ENCODE measurements around the gene NEK9.

- peak in 2 of 3 donors; percentile 62 to 88 for TF ChIP-seq POLR2AphosphoS5 (IDR thresholded peaks at IDR 0.05)
- TF ChIP-seq CTCF (IDR thresholded peaks at IDR 0.05): no peak
- peak; percentile 61 to 78 for TF ChIP-seq POLR2A (IDR thresholded peaks at IDR 0.05)
- TF ChIP-seq EP300 (IDR thresholded peaks at IDR 0.05): no peak
Observed at GRCh38 chr14:75176142-75176820, 49.4 kb upstream of the NEK9 start, which contains the start of gene TMED10.
